ENCODE results near the gene TRIM56.
"Not testable (repeated sequence)": the region's sequence is repeated elsewhere in the genome, so short reads cannot be mapped to it uniquely, and the experiment has no call there.

The TRIM56 gene

GRCh38 chr7:101112233-101112632 lies 27.0 kb downstream of the TRIM56 start:
- no peaks in the 10 kb centered on the region for H3K9me2 ChIP-seq (replicated peaks; ENCODE audit: insufficient read depth, low read length)
- peaks cover 82% of the 10 kb centered on the region for H3K27me3 ChIP-seq (replicated peaks; ENCODE audit: insufficient read depth, low read length)
- H2AFZ ChIP-seq (ENCODE audit: low read length) = no peak overlapping the region
- TF ChIP-seq EZH2 (optimal IDR thresholded peaks at IDR 0.05; ENCODE audit: low read depth, low read length) (no peak), EZH2phosphoT487 (IDR thresholded peaks at IDR 0.05; ENCODE audit: low read length) (no peak), CTCF (IDR thresholded peaks at IDR 0.05; ENCODE audit: low read length) (no peak)
- H3K4me3 ChIP-seq (ENCODE audit: low read length) = no peak overlapping the region
- no peaks in the 10 kb centered on the region for H4K20me1 ChIP-seq (ENCODE audit: insufficient read depth, low read length)
- H3K36me3 ChIP-seq (replicated peaks; ENCODE audit: insufficient read depth, low read length) = no peaks in the 10 kb centered on the region
- H3F3A ChIP-seq (ENCODE audit: insufficient read depth, low read length) = no peaks in the 10 kb centered on the region
- no peak overlapping the region for H3K27ac ChIP-seq (ENCODE audit: low read length)
- H3K9me3 ChIP-seq (replicated peaks; ENCODE audit: insufficient read depth, low read length) = no peaks in the 10 kb centered on the region
- no peak overlapping the region for H3K4me2 ChIP-seq (ENCODE audit: low read depth, low read length)
- no peaks in the 10 kb centered on the region for H3K4me1 ChIP-seq (ENCODE audit: low read length)
- H3K9ac ChIP-seq (ENCODE audit: low read length) = no peak overlapping the region
- DNase-seq = no peak
- no peaks in the 10 kb centered on the region for H3K79me2 ChIP-seq (ENCODE audit: low read length)

GRCh38 chr7:101113140-101113539 lies 27.9 kb downstream of the TRIM56 start:
- not testable (repeated sequence) for H3K79me2 ChIP-seq (ENCODE audit: low read length); H3K9me3 ChIP-seq (replicated peaks; ENCODE audit: insufficient read depth, low read length); H3K9me2 ChIP-seq (replicated peaks; ENCODE audit: insufficient read depth, low read length); H2AFZ ChIP-seq (ENCODE audit: low read length); H3F3A ChIP-seq (ENCODE audit: insufficient read depth, low read length); DNase-seq; H3K9ac ChIP-seq (ENCODE audit: low read length); H3K4me2 ChIP-seq (ENCODE audit: low read depth, low read length); H3K4me3 ChIP-seq (ENCODE audit: low read length); H3K4me1 ChIP-seq (ENCODE audit: low read length); H3K36me3 ChIP-seq (replicated peaks; ENCODE audit: insufficient read depth, low read length); H3K27ac ChIP-seq (ENCODE audit: low read length); H4K20me1 ChIP-seq (ENCODE audit: insufficient read depth, low read length)
- peaks cover 79% of the 10 kb centered on the region for H3K27me3 ChIP-seq (replicated peaks; ENCODE audit: insufficient read depth, low read length)

GRCh38 chr7:101113836-101114235 lies 28.6 kb downstream of the TRIM56 start:
- Histone ChIP-seq H3K9me3 (replicated peaks; ENCODE audit: insufficient read depth, low read length) (no peaks in the 10 kb centered on the region), H3K4me3 (ENCODE audit: low read length) (no peak overlapping the region), H3K36me3 (replicated peaks; ENCODE audit: insufficient read depth, low read length) (no peaks in the 10 kb centered on the region), H3K4me2 (ENCODE audit: low read depth, low read length) (no peak overlapping the region), H3K27me3 (replicated peaks; ENCODE audit: insufficient read depth, low read length) (peaks cover 79% of the 10 kb centered on the region), H2AFZ (ENCODE audit: low read length) (no peak overlapping the region), H3F3A (ENCODE audit: insufficient read depth, low read length) (no peaks in the 10 kb centered on the region), H3K9me2 (replicated peaks; ENCODE audit: insufficient read depth, low read length) (no peaks in the 10 kb centered on the region), H4K20me1 (ENCODE audit: insufficient read depth, low read length) (no peaks in the 10 kb centered on the region), H3K9ac (ENCODE audit: low read length) (no peak overlapping the region), H3K4me1 (ENCODE audit: low read length) (no peaks in the 10 kb centered on the region), H3K79me2 (ENCODE audit: low read length) (no peaks in the 10 kb centered on the region), H3K27ac (ENCODE audit: low read length) (no peak overlapping the region)
- no peak for DNase-seq
- no peak for TF ChIP-seq EZH2phosphoT487 (IDR thresholded peaks at IDR 0.05; ENCODE audit: low read length)
- no peak for TF ChIP-seq CTCF (IDR thresholded peaks at IDR 0.05; ENCODE audit: low read length)
- TF ChIP-seq EZH2 (optimal IDR thresholded peaks at IDR 0.05; ENCODE audit: low read depth, low read length) = no peak

GRCh38 chr7:101114492-101114891 lies 29.2 kb downstream of the TRIM56 start:
- H4K20me1 ChIP-seq (ENCODE audit: insufficient read depth, low read length) = no peaks in the 10 kb centered on the region
- H3K4me1 ChIP-seq (ENCODE audit: low read length) = no peaks in the 10 kb centered on the region
- H3K79me2 ChIP-seq (ENCODE audit: low read length) = no peaks in the 10 kb centered on the region
- no peak overlapping the region for H3K9ac ChIP-seq (ENCODE audit: low read length)
- H3K4me2 ChIP-seq (ENCODE audit: low read depth, low read length) = no peak overlapping the region
- no peak overlapping the region for H2AFZ ChIP-seq (ENCODE audit: low read length)
- no peak overlapping the region for H3K27ac ChIP-seq (ENCODE audit: low read length)
- no peak for DNase-seq
- peaks cover 79% of the 10 kb centered on the region for H3K27me3 ChIP-seq (replicated peaks; ENCODE audit: insufficient read depth, low read length)
- H3K9me3 ChIP-seq (replicated peaks; ENCODE audit: insufficient read depth, low read length) = no peaks in the 10 kb centered on the region
- TF ChIP-seq CTCF (IDR thresholded peaks at IDR 0.05; ENCODE audit: low read length) (no peak), EZH2 (optimal IDR thresholded peaks at IDR 0.05; ENCODE audit: low read depth, low read length) (no peak), EZH2phosphoT487 (IDR thresholded peaks at IDR 0.05; ENCODE audit: low read length) (no peak)
- no peaks in the 10 kb centered on the region for H3K9me2 ChIP-seq (replicated peaks; ENCODE audit: insufficient read depth, low read length)
- no peak overlapping the region for H3K4me3 ChIP-seq (ENCODE audit: low read length)
- no peaks in the 10 kb centered on the region for H3K36me3 ChIP-seq (replicated peaks; ENCODE audit: insufficient read depth, low read length)
- no peaks in the 10 kb centered on the region for H3F3A ChIP-seq (ENCODE audit: insufficient read depth, low read length)
